Naive B cell (primary cell): ENCODE results near the gene THY1. TPM values are rescaled to one million over a fixed set of nuclear protein-coding genes. Genes with fewer than 3 reads are reported as not detected.
"Not testable (repeated sequence)": the region's sequence is repeated elsewhere in the genome, so short reads cannot be mapped to it uniquely, and the experiment has no call there.

Experiments used
- ATAC-seq, 2 donors: fragments of 150-1000 bp; cut with Tn5 transposase; 2 replicates each; pipeline ENCODE4 v1.10.0; 2021; ENCODE audit warnings: low read depth in 2 of 2, mild to moderate bottlenecking in 2 of 2, moderate library complexity in 2 of 2
- DNase-seq: peaks from one replicate; pipeline ENCODE4 v3.0.0; 2022
- H3K27ac Mint-ChIP-seq, 6 donors: one replicate each; pipeline ENCODE4 v1.8.0; 2020 to 2022; ENCODE audit warnings: mild to moderate bottlenecking in 6 of 6, mixed read lengths in 6 of 6, moderate library complexity in 5 of 6, inconsistent platforms in 2 of 6
- H3K27me3 Mint-ChIP-seq, 3 donors: one replicate each; pipeline ENCODE4 v1.8.0; 2021 to 2022; ENCODE audit warnings: mixed read lengths in 3 of 3, mild to moderate bottlenecking in 1 of 3
- H3K36me3 Mint-ChIP-seq, 2 donors: one replicate each; pipeline ENCODE4 v1.8.0; 2020 to 2022; ENCODE audit warnings: mixed read lengths in 2 of 2, inconsistent platforms in 1 of 2, mild to moderate bottlenecking in 1 of 2
- H3K4me1 Mint-ChIP-seq, 3 donors: one replicate each; pipeline ENCODE4 v1.8.0; 2020 to 2022; ENCODE audit warnings: mixed read lengths in 3 of 3, inconsistent platforms in 1 of 3, mild to moderate bottlenecking in 1 of 3, moderate library complexity in 1 of 3
- H3K4me3 Mint-ChIP-seq, 8 donors: one replicate each; pipeline ENCODE4 v1.8.0; 2020 to 2022; ENCODE audit warnings: mild to moderate bottlenecking in 8 of 8, mixed read lengths in 8 of 8, moderate library complexity in 8 of 8, inconsistent platforms in 2 of 8
- H3K9me3 Mint-ChIP-seq, 7 donors: one replicate each; pipeline ENCODE4 v1.8.0; 2020 to 2022; ENCODE audit warnings: mixed read lengths in 7 of 7, mild to moderate bottlenecking in 5 of 7, inconsistent platforms in 2 of 7, moderate library complexity in 1 of 7
- polyA plus RNA-seq, 6 donors: library from polyadenylated mRNA; unstranded; fragments of 300-500 nt; fragmentation: Illumina TruSeq; gene quantifications; one replicate each; pipeline ENCODE4 v1.2.3, GENCODE V29; 2021; ENCODE audit warnings: low read depth in 6 of 6

Gene THY1
- polyA plus RNA-seq, 6 donors from 2014 or later, result not detected

GRCh38 chr11:119409731-119410130 lies 13.2 kb downstream of the THY1 start:
- H3K27ac Mint-ChIP-seq, result no peak overlapping the region
- no peak for ATAC-seq
- H3K4me3 Mint-ChIP-seq, result no peak overlapping the region
- DNase-seq, result no peak
- peaks cover 12 to 19% (median 16%) of the 10 kb centered on the region in 3 donors for H3K27me3 Mint-ChIP-seq
- peaks cover 5 to 12% of the 10 kb centered on the region in 2 donors for H3K36me3 Mint-ChIP-seq
- H3K4me1 Mint-ChIP-seq, result no peaks in the 10 kb centered on the region
- H3K9me3 Mint-ChIP-seq, result peaks cover 1 to 14% (median 10%) of the 10 kb centered on the region in 7 donors

GRCh38 chr11:119406005-119406404 lies 17.0 kb downstream of the THY1 start:
- Mint-ChIP-seq H3K27me3 (peaks cover 14 to 29% (median 18%) of the 10 kb centered on the region in 3 donors), H3K27ac (no peak overlapping the region), H3K9me3 (peaks cover 0 to 8% (median 1%) of the 10 kb centered on the region in 7 donors), H3K4me1 (no peaks in the 10 kb centered on the region), H3K36me3 (no peaks in the 10 kb centered on the region), H3K4me3 (no peak overlapping the region)
- ATAC-seq (no peak), DNase-seq (no peak)

GRCh38 chr11:119405448-119405847 lies 17.5 kb downstream of the THY1 start:
- H3K36me3 Mint-ChIP-seq, H3K4me3 Mint-ChIP-seq, ATAC-seq, DNase-seq, H3K4me1 Mint-ChIP-seq, H3K27ac Mint-ChIP-seq: not testable (repeated sequence)
- H3K9me3 Mint-ChIP-seq, result peaks cover 0 to 13% (median 6%) of the 10 kb centered on the region in 7 donors
- H3K27me3 Mint-ChIP-seq, result peaks cover 12 to 34% (median 19%) of the 10 kb centered on the region in 3 donors

GRCh38 chr11:119404872-119405271 lies 18.1 kb downstream of the THY1 start:
- H3K9me3 Mint-ChIP-seq, result peaks cover 0 to 18% (median 8%) of the 10 kb centered on the region in 7 donors
- no peak for ATAC-seq
- H3K27me3 Mint-ChIP-seq, result peaks cover 9 to 38% (median 25%) of the 10 kb centered on the region in 3 donors

GRCh38 chr11:119403021-119403420 lies 20.0 kb downstream of the THY1 start:
- ATAC-seq (no peak), DNase-seq (no peak)
- Mint-ChIP-seq H3K27ac (no peak overlapping the region), H3K4me1 (no peaks in the 10 kb centered on the region), H3K9me3 (peaks cover under 1 to 37% (median 22%) of the 10 kb centered on the region in 7 donors), H3K4me3 (no peak overlapping the region), H3K27me3 (peaks cover 18 to 50% (median 37%) of the 10 kb centered on the region in 3 donors), H3K36me3 (peaks cover 3 to 8% of the 10 kb centered on the region in 2 donors)

More at GRCh38 chr11:119404872-119405271, 18.1 kb downstream of the THY1 start:
- no peaks in the 10 kb centered on the region for H3K36me3 Mint-ChIP-seq
- no peak overlapping the region for H3K4me3 Mint-ChIP-seq
- H3K4me1 Mint-ChIP-seq, result no peaks in the 10 kb centered on the region
- no peak for DNase-seq
- no peak overlapping the region for H3K27ac Mint-ChIP-seq

GRCh38 chr11:119402470-119402869 lies 20.5 kb downstream of the THY1 start:
- ATAC-seq (no peak), DNase-seq (no peak)
- Mint-ChIP-seq H3K4me3 (no peak overlapping the region), H3K27me3 (peaks cover 21 to 55% (median 37%) of the 10 kb centered on the region in 3 donors), H3K27ac (no peak overlapping the region), H3K4me1 (no peaks in the 10 kb centered on the region), H3K9me3 (peaks cover 5 to 42% (median 28%) of the 10 kb centered on the region in 7 donors), H3K36me3 (peaks cover 7 to 13% of the 10 kb centered on the region in 2 donors)

GRCh38 chr11:119400860-119401259 lies 22.1 kb downstream of the THY1 start:
- H3K4me1 Mint-ChIP-seq, result no peaks in the 10 kb centered on the region

GRCh38 chr11:119397740-119398139 lies 25.2 kb downstream of the THY1 start:
- no peak overlapping the region for H3K4me3 Mint-ChIP-seq
- ATAC-seq (no peak), DNase-seq (no peak)
- no peaks in the 10 kb centered on the region for H3K4me1 Mint-ChIP-seq
- peaks cover 5 to 43% (median 28%) of the 10 kb centered on the region in 7 donors for H3K9me3 Mint-ChIP-seq
- H3K27ac Mint-ChIP-seq, result no peak overlapping the region
- H3K27me3 Mint-ChIP-seq, result peaks cover 32 to 63% (median 36%) of the 10 kb centered on the region in 3 donors
- H3K36me3 Mint-ChIP-seq, result peaks cover 7 to 14% of the 10 kb centered on the region in 2 donors

More at GRCh38 chr11:119400860-119401259, 22.1 kb downstream of the THY1 start:
- peaks cover 26 to 55% (median 37%) of the 10 kb centered on the region in 3 donors for H3K27me3 Mint-ChIP-seq
- no peak for ATAC-seq
- H3K9me3 Mint-ChIP-seq, result peaks cover 5 to 43% (median 28%) of the 10 kb centered on the region in 7 donors
- H3K36me3 Mint-ChIP-seq, result peaks cover 7 to 14% of the 10 kb centered on the region in 2 donors
- no peak overlapping the region for H3K4me3 Mint-ChIP-seq
- H3K27ac Mint-ChIP-seq, result no peak overlapping the region
- DNase-seq, result no peak

GRCh38 chr11:119396835-119397234 lies 26.1 kb downstream of the THY1 start:
- H3K27me3 Mint-ChIP-seq, result peaks cover 29 to 60% (median 36%) of the 10 kb centered on the region in 3 donors

GRCh38 chr11:119391275-119391674 lies 31.7 kb downstream of the THY1 start:
- H3K36me3 Mint-ChIP-seq, result no peaks in the 10 kb centered on the region
- H3K9me3 Mint-ChIP-seq, result no peaks in the 10 kb centered on the region
- ATAC-seq, result no peak
- no peak overlapping the region for H3K27ac Mint-ChIP-seq
- DNase-seq, result no peak
- H3K4me1 Mint-ChIP-seq, result no peaks in the 10 kb centered on the region
- H3K27me3 Mint-ChIP-seq, result peaks cover 22 to 40% (median 36%) of the 10 kb centered on the region in 3 donors
- H3K4me3 Mint-ChIP-seq, result no peak overlapping the region

More at GRCh38 chr11:119396835-119397234, 26.1 kb downstream of the THY1 start:
- no peak for DNase-seq
- Mint-ChIP-seq H3K4me3 (no peak overlapping the region), H3K36me3 (peaks cover 7 to 14% of the 10 kb centered on the region in 2 donors), H3K9me3 (peaks cover 5 to 43% (median 28%) of the 10 kb centered on the region in 7 donors), H3K27ac (no peak overlapping the region), H3K4me1 (no peaks in the 10 kb centered on the region)
- no peak for ATAC-seq

GRCh38 chr11:119389611-119390254 lies 33.2 kb downstream of the THY1 start:
- Mint-ChIP-seq H3K27me3 (peaks cover 14 to 30% (median 29%) of the 10 kb centered on the region in 3 donors), H3K9me3 (no peaks in the 10 kb centered on the region), H3K36me3 (no peaks in the 10 kb centered on the region), H3K27ac (peak overlapping the region in 1 of 6 donors; percentile 31), H3K4me1 (no peaks in the 10 kb centered on the region), H3K4me3 (no peak overlapping the region)
- peak; percentile 32 to 45 for ATAC-seq
- DNase-seq, result no peak

- Mint-ChIP-seq H3K36me3 (no peaks in the 10 kb centered on the region), H3K27ac (no peak overlapping the region), H3K9me3 (no peaks in the 10 kb centered on the region), H3K4me1 (no peaks in the 10 kb centered on the region), H3K27me3 (peaks cover 12 to 24% (median 23%) of the 10 kb centered on the region in 3 donors), H3K4me3 (no peak overlapping the region)
- ATAC-seq, result no peak
- DNase-seq, result no peak
These were observed 34.9 kb downstream of the THY1 start for GRCh38 chr11:119388103-119388502.

GRCh38 chr11:119384332-119384731 lies 38.6 kb downstream of the THY1 start:
- DNase-seq, result no peak
- Mint-ChIP-seq H3K36me3 (no peaks in the 10 kb centered on the region), H3K27ac (no peak overlapping the region), H3K4me1 (peaks cover 0 to 6% (median 0%) of the 10 kb centered on the region in 3 donors), H3K4me3 (no peak overlapping the region), H3K27me3 (peaks cover 0 to 17% (median 16%) of the 10 kb centered on the region in 3 donors), H3K9me3 (no peaks in the 10 kb centered on the region)
- no peak for ATAC-seq

- H3K9me3 Mint-ChIP-seq, H3K27ac Mint-ChIP-seq, H3K36me3 Mint-ChIP-seq, H3K4me3 Mint-ChIP-seq, H3K4me1 Mint-ChIP-seq, DNase-seq, ATAC-seq: not testable (repeated sequence)
- H3K27me3 Mint-ChIP-seq, result peaks cover 0 to 12% (median 5%) of the 10 kb centered on the region in 3 donors
These were observed 40.5 kb downstream of the THY1 start for GRCh38 chr11:119382513-119382912.
